K562 (cell line): ENCODE results near the gene PPM1H.

Source experiments
- BHLHE40 ChIP-seq: IDR thresholded peaks from 2 replicates; pipeline ENCODE4 v1.6.1; 2011; ENCODE audit warnings: low read length, improper control_type of control experiment
- CREM ChIP-seq: IDR thresholded peaks from 2 replicates; pipeline ENCODE4 v1.6.1; 2014; ENCODE audit warnings: antibody characterized with exemption, low read depth
- EZH2 ChIP-seq: IDR thresholded peaks from 2 replicates; pipeline ENCODE4 v1.6.1; 2012; ENCODE audit warnings: low read depth, mild to moderate bottlenecking, inconsistent platforms, low read length, borderline replicate concordance
- MEF2A ChIP-seq: IDR thresholded peaks from 2 replicates; pipeline ENCODE4 v1.6.1; 2011; ENCODE audit warnings: low read depth, mild to moderate bottlenecking, low read length, moderate library complexity; ENCODE audit not compliant: control insufficient read depth
- POLR2AphosphoS5 ChIP-seq: IDR thresholded peaks from 2 replicates; pipeline ENCODE4 v1.6.1; 2011; ENCODE audit warnings: mild to moderate bottlenecking, low read depth, low read length, moderate library complexity; ENCODE audit not compliant: control insufficient read depth, insufficient read depth
- TARDBP ChIP-seq: fragments of 450-650 bp; IDR thresholded peaks from 2 replicates; pipeline ENCODE4 v1.6.1; 2016
- ZSCAN29 ChIP-seq: fragments of 450-650 bp; IDR thresholded peaks from 2 replicates; pipeline ENCODE4 v1.6.1; 2017
- TF ChIP-seq, protein P1 (sequence below): fragments of 250-450 bp; sonication (Bioruptor Pico); IDR thresholded peaks from 2 replicates; pipeline ENCODE4 v1.5.1; 2021; ENCODE audit warnings: mild to moderate bottlenecking
- TF ChIP-seq, protein P2 (sequence below), 3 experiments: IDR thresholded peaks in 2 of 3; conservative IDR thresholded peaks in 1 of 3; 2 replicates each; pipeline ENCODE4 v1.5.1; 2011 to 2012; ENCODE audit warnings: low read length in 3 of 3, mild to moderate bottlenecking in 3 of 3, control low read depth in 2 of 3, improper control_type of control experiment in 1 of 3, inconsistent platforms in 1 of 3, low read depth in 1 of 3, mixed read lengths in 1 of 3, moderate library complexity in 1 of 3; ENCODE audit not compliant: insufficient read depth in 2 of 3

GRCh38 chr12:62651138-62651537, 283.8 kb downstream of the PPM1H start:
- no peak for TF ChIP-seq EZH2
- no peak for TF ChIP-seq ZSCAN29
- no peak for TF ChIP-seq POLR2AphosphoS5
- TF ChIP-seq, protein P1, sequence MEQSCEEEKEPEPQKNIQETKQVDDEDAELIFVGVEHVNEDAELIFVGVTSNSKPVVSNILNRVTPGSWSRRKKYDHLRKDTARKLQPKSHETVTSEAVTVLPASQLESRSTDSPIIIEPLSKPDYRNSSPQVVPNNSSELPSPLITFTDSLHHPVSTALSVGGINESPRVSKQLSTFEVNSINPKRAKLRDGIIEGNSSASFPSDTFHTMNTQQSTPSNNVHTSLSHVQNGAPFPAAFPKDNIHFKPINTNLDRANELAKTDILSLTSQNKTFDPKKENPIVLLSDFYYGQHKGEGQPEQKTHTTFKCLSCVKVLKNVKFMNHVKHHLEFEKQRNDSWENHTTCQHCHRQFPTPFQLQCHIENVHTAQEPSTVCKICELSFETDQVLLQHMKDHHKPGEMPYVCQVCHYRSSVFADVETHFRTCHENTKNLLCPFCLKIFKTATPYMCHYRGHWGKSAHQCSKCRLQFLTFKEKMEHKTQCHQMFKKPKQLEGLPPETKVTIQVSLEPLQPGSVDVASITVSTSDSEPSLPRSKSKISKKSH (CRISPR knock-in tag), result no peak
- no peak for TF ChIP-seq TARDBP
- no peak for TF ChIP-seq CREM
- TF ChIP-seq BHLHE40, result no peak
- TF ChIP-seq, protein P2, sequence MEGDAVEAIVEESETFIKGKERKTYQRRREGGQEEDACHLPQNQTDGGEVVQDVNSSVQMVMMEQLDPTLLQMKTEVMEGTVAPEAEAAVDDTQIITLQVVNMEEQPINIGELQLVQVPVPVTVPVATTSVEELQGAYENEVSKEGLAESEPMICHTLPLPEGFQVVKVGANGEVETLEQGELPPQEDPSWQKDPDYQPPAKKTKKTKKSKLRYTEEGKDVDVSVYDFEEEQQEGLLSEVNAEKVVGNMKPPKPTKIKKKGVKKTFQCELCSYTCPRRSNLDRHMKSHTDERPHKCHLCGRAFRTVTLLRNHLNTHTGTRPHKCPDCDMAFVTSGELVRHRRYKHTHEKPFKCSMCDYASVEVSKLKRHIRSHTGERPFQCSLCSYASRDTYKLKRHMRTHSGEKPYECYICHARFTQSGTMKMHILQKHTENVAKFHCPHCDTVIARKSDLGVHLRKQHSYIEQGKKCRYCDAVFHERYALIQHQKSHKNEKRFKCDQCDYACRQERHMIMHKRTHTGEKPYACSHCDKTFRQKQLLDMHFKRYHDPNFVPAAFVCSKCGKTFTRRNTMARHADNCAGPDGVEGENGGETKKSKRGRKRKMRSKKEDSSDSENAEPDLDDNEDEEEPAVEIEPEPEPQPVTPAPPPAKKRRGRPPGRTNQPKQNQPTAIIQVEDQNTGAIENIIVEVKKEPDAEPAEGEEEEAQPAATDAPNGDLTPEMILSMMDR (IDR thresholded peaks at IDR 0.05 in 2 of 3, conservative IDR thresholded peaks at IDR 0.05 in 1 of 3; ENCODE audit: insufficient read depth in 2 of 3, low read depth in 1 of 3, low read length in 3 of 3), result no peak
- TF ChIP-seq MEF2A, result no peak
